Putamen (tissue), 1 donor: ENCODE measurements around the gene ITGA3.

ENCODE experiments used
- DNase-seq: peaks from one replicate; pipeline ENCODE4 v3.0.0-alpha.2; 2016; ENCODE audit warnings: low spot score

Gene ITGA3

GRCh38 chr17:50072130-50072529 lies 16.2 kb downstream of the ITGA3 start:
- no peak for DNase-seq

- DNase-seq: no peak
Observed at GRCh38 chr17:50072925-50073324, 17.0 kb downstream of the ITGA3 start.

GRCh38 chr17:50074227-50074626 lies 18.3 kb downstream of the ITGA3 start:
- DNase-seq: no peak

GRCh38 chr17:50075446-50076032 lies 19.6 kb downstream of the ITGA3 start:
- no peak for DNase-seq

GRCh38 chr17:50076221-50076590 lies 20.3 kb downstream of the ITGA3 start:
- DNase-seq: no peak

GRCh38 chr17:50076591-50077235 lies 20.8 kb downstream of the ITGA3 start:
- DNase-seq: no peak

GRCh38 chr17:50078430-50078829 lies 22.5 kb downstream of the ITGA3 start:
- DNase-seq: no peak

- no peak for DNase-seq
Observed at GRCh38 chr17:50079334-50080095, 23.6 kb downstream of the ITGA3 start.

GRCh38 chr17:50080096-50080480 lies 24.2 kb downstream of the ITGA3 start:
- no peak for DNase-seq

- no peak for DNase-seq
Observed at GRCh38 chr17:50080827-50081226, 24.9 kb downstream of the ITGA3 start.

GRCh38 chr17:50081757-50082156 lies 25.8 kb downstream of the ITGA3 start:
- DNase-seq: no peak

- no peak for DNase-seq
Observed at GRCh38 chr17:50087246-50087911, 31.5 kb downstream of the ITGA3 start.

- DNase-seq: no peak
Observed at GRCh38 chr17:50087912-50088405, 32.0 kb downstream of the ITGA3 start.

- no peak for DNase-seq
Observed at GRCh38 chr17:50088952-50089825, 33.3 kb downstream of the ITGA3 start.

GRCh38 chr17:50090071-50090470 lies 34.2 kb downstream of the ITGA3 start:
- no peak for DNase-seq

- DNase-seq: no peak
Observed at GRCh38 chr17:50090971-50091917, 35.3 kb downstream of the ITGA3 start.

GRCh38 chr17:50091918-50092285 lies 36.0 kb downstream of the ITGA3 start:
- DNase-seq: no peak

- no peak for DNase-seq
Observed at GRCh38 chr17:50093246-50093645, 37.3 kb downstream of the ITGA3 start.

- no peak for DNase-seq
Observed at GRCh38 chr17:50093807-50094206, 37.9 kb downstream of the ITGA3 start.

- peak; percentile 93 for DNase-seq
Observed at GRCh38 chr17:50094243-50094752, 38.4 kb downstream of the ITGA3 start.
